GM04504 (cell line): ENCODE measurements around the gene HTR3D.
"Not testable (repeated sequence)": the region's sequence is repeated elsewhere in the genome, so short reads cannot be mapped to it uniquely, and the experiment has no call there.

Experiments used
- DNase-seq: peaks from one replicate; pipeline ENCODE4 v3.0.0-alpha.2; 2012; ENCODE audit warnings: low read depth

The HTR3D gene

GRCh38 chr3:184016811-184017671 lies 14.5 kb upstream of the HTR3D start:
- DNase-seq, result peak; percentile 27

- peak; percentile 79 for DNase-seq
Observed at GRCh38 chr3:184017672-184018423, 13.7 kb upstream of the HTR3D start, which contains the start of gene ABCC5. Gene ABCC5, minus strand, starts transcription at chr3:184017884. Its CDS starts 3,492 bp downstream, at chr3:184014392.

GRCh38 chr3:184018424-184018973 lies 13.0 kb upstream of the HTR3D start:
- no peak for DNase-seq

GRCh38 chr3:184022323-184022722 lies 9.2 kb upstream of the HTR3D start:
- DNase-seq, result no peak

GRCh38 chr3:184025256-184025655 lies 6.3 kb upstream of the HTR3D start:
- not testable (repeated sequence) for DNase-seq

GRCh38 chr3:184028275-184028890 lies 3.2 kb upstream of the HTR3D start:
- DNase-seq, result not testable (repeated sequence)

- DNase-seq, result no peak
Observed at GRCh38 chr3:184029443-184029842, 2.1 kb upstream of the HTR3D start.

- no peak for DNase-seq
Observed at GRCh38 chr3:184030536-184030935, 1.0 kb upstream of the HTR3D start.

- no peak for DNase-seq
Observed at GRCh38 chr3:184037816-184038215, 6.3 kb downstream of the HTR3D start.

- not testable (repeated sequence) for DNase-seq
Observed at GRCh38 chr3:184038307-184038706, 6.8 kb downstream of the HTR3D start.

GRCh38 chr3:184039414-184039813 lies 7.9 kb downstream of the HTR3D start:
- no peak for DNase-seq

GRCh38 chr3:184040010-184040409 lies 8.5 kb downstream of the HTR3D start:
- DNase-seq, result peak; percentile 19

GRCh38 chr3:184042617-184043016 lies 11.1 kb downstream of the HTR3D start:
- DNase-seq, result no peak

- DNase-seq, result no peak
Observed at GRCh38 chr3:184045995-184046394, 14.5 kb downstream of the HTR3D start.

GRCh38 chr3:184050217-184050847 lies 18.8 kb downstream of the HTR3D start:
- no peak for DNase-seq

- no peak for DNase-seq
Observed at GRCh38 chr3:184052767-184053166, 21.2 kb downstream of the HTR3D start, which contains the start of gene HTR3C. Gene HTR3C, plus strand, starts transcription at chr3:184053047. Its CDS starts 34 bp downstream, at chr3:184053081.

GRCh38 chr3:184058029-184058428 lies 26.5 kb downstream of the HTR3D start:
- DNase-seq, result peak; percentile 20

GRCh38 chr3:184059424-184059823 lies 27.9 kb downstream of the HTR3D start:
- DNase-seq, result no peak

- no peak for DNase-seq
Observed at GRCh38 chr3:184062637-184063036, 31.1 kb downstream of the HTR3D start.

GRCh38 chr3:184066211-184066610 lies 34.7 kb downstream of the HTR3D start:
- DNase-seq, result no peak

- no peak for DNase-seq
Observed at GRCh38 chr3:184067573-184068055, 36.1 kb downstream of the HTR3D start.
